Hippocampal formation (tissue), 2 donors: ENCODE data around the gene LARP1.
"Not testable (repeated sequence)": the region's sequence is repeated elsewhere in the genome, so short reads cannot be mapped to it uniquely, and the experiment has no call there.

Experiments used
- DNase-seq, 2 donors: peaks; one replicate each; lab custom pipeline; 2025; lab: John Stamatoyannopoulos, UW

The LARP1 gene

GRCh38 chr5:154755361-154756008, at the start of gene LARP1:
TSS of gene LARP1 (plus strand) at chr5:154755377. CDS start at chr5:154755758, 381 bp downstream.
- DNase-seq = no peak

- no peak for DNase-seq
Measured at GRCh38 chr5:154706416-154706815, 48.8 kb upstream of the LARP1 start.

GRCh38 chr5:154707641-154708040, 47.5 kb upstream of the LARP1 start:
- DNase-seq = no peak

GRCh38 chr5:154708207-154708606, 47.0 kb upstream of the LARP1 start:
- no peak for DNase-seq

- no peak for DNase-seq
Measured at GRCh38 chr5:154708846-154709245, 46.3 kb upstream of the LARP1 start.

GRCh38 chr5:154709368-154710305, 45.5 kb upstream of the LARP1 start:
- DNase-seq = no peak

GRCh38 chr5:154712518-154713437, 42.4 kb upstream of the LARP1 start:
- DNase-seq = no peak

GRCh38 chr5:154713615-154714125, 41.5 kb upstream of the LARP1 start:
- no peak for DNase-seq

GRCh38 chr5:154714266-154714986, 40.8 kb upstream of the LARP1 start:
- DNase-seq = no peak

GRCh38 chr5:154721481-154722058, 33.6 kb upstream of the LARP1 start:
- DNase-seq = no peak

GRCh38 chr5:154722097-154722496, 33.1 kb upstream of the LARP1 start:
- DNase-seq = no peak

GRCh38 chr5:154722936-154723335, 32.2 kb upstream of the LARP1 start:
- DNase-seq = no peak

- DNase-seq = no peak
Measured at GRCh38 chr5:154723740-154724505, 31.3 kb upstream of the LARP1 start.

GRCh38 chr5:154727361-154727760, 27.8 kb upstream of the LARP1 start:
- DNase-seq = no peak

- DNase-seq = no peak
Measured at GRCh38 chr5:154728939-154729588, 26.1 kb upstream of the LARP1 start.

GRCh38 chr5:154729613-154730012, 25.6 kb upstream of the LARP1 start:
- no peak for DNase-seq

GRCh38 chr5:154730761-154731160, 24.4 kb upstream of the LARP1 start:
- DNase-seq = not testable (repeated sequence)

GRCh38 chr5:154732212-154732611, 23.0 kb upstream of the LARP1 start:
- no peak for DNase-seq
